IMR-90 (cell line): ENCODE results near the gene TCAP.

Experiments used
- BHLHE40 ChIP-seq: fragments of 150-350 bp; IDR thresholded peaks from 2 replicates; pipeline ENCODE4 v1.6.1; 2016; ENCODE audit warnings: mild to moderate bottlenecking, low read depth, low read length
- TF ChIP-seq, protein P1 (sequence below): conservative IDR thresholded peaks from 2 replicates; pipeline ENCODE4 v1.5.1; 2012; ENCODE audit warnings: mild to moderate bottlenecking, low read depth, low read length, improper control_type of control experiment

- TF ChIP-seq BHLHE40, result no peak
- TF ChIP-seq, protein P1, sequence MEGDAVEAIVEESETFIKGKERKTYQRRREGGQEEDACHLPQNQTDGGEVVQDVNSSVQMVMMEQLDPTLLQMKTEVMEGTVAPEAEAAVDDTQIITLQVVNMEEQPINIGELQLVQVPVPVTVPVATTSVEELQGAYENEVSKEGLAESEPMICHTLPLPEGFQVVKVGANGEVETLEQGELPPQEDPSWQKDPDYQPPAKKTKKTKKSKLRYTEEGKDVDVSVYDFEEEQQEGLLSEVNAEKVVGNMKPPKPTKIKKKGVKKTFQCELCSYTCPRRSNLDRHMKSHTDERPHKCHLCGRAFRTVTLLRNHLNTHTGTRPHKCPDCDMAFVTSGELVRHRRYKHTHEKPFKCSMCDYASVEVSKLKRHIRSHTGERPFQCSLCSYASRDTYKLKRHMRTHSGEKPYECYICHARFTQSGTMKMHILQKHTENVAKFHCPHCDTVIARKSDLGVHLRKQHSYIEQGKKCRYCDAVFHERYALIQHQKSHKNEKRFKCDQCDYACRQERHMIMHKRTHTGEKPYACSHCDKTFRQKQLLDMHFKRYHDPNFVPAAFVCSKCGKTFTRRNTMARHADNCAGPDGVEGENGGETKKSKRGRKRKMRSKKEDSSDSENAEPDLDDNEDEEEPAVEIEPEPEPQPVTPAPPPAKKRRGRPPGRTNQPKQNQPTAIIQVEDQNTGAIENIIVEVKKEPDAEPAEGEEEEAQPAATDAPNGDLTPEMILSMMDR, result no peak
Observed at GRCh38 chr17:39709319-39709997, 44.3 kb downstream of the TCAP start.
